PC-3 (cell line): ENCODE data around the gene USP25. TPM values are rescaled to one million over a fixed set of nuclear protein-coding genes. Genes with fewer than 3 reads are reported as not detected.

ENCODE experiments used
- ATAC-seq: fragments of 200-7000 bp; cut with Tn5 transposase; 2 replicates; pipeline ENCODE4 v1.9.1; 2020; ENCODE audit warnings: mild to moderate bottlenecking, moderate library complexity
- BruUV-seq: library from RNA; stranded (reverse); fragments of 400-500 nt; replicated peaks from 2 replicates; lab custom pipeline; 2021; lab: Mats Ljungman, UMichigan
- CTCF ChIA-PET: fragments of 300-600 bp; sonication (Branson Sonifier 250); formaldehyde crosslinking; loops from one replicate; lab custom pipeline; 2022; ENCODE audit warnings: antibody characterized with exemption; lab: Charles Lee
- POLR2A ChIA-PET: fragments of 300-600 bp; sonication (Branson Sonifier 250); formaldehyde crosslinking; loops from one replicate; lab custom pipeline; 2022; ENCODE audit warnings: antibody characterized with exemption; ENCODE audit not compliant: unreplicated experiment; lab: Charles Lee
- DNase-seq: peaks from one replicate; pipeline ENCODE4 v3.0.0-alpha.2; 2015
- H2AFZ ChIP-seq: fragments of 300-600 bp; sonication (generic); 2 replicates; pipeline ENCODE4 v1.6.0; 2016; ENCODE audit warnings: antibody characterized with exemption, low read length
- H3F3A ChIP-seq: fragments of 300-600 bp; sonication (generic); one replicate; pipeline ENCODE4 v1.6.0; 2017; ENCODE audit warnings: antibody characterized with exemption, low read length, control low read depth, mild to moderate bottlenecking; ENCODE audit not compliant: unreplicated experiment
- H3K27ac ChIP-seq: fragments of 300-600 bp; sonication (generic); 2 replicates; pipeline ENCODE4 v1.5.1; 2016; ENCODE audit warnings: mild to moderate bottlenecking, low read length
- H3K27me3 ChIP-seq: fragments of 300-600 bp; sonication (generic); 2 replicates; pipeline ENCODE4 v1.6.1; 2016; ENCODE audit warnings: low read length, mixed read lengths
- H3K36me3 ChIP-seq: fragments of 300-600 bp; sonication (generic); 2 replicates; pipeline ENCODE4 v1.6.1; 2016; ENCODE audit warnings: low read depth, mixed run types, low read length, mixed read lengths
- H3K4me1 ChIP-seq: fragments of 300-600 bp; sonication (generic); 2 replicates; pipeline ENCODE4 v1.5.1; 2016; ENCODE audit warnings: low read length; ENCODE audit not compliant: insufficient read depth
- H3K4me2 ChIP-seq: fragments of 300-600 bp; sonication (generic); 2 replicates; pipeline ENCODE4 v1.6.0; 2016; ENCODE audit warnings: low read length
- H3K4me3 ChIP-seq: fragments of 300-600 bp; sonication (generic); 2 replicates; pipeline ENCODE4 v1.5.1; 2016; ENCODE audit warnings: mild to moderate bottlenecking, low read length, mixed read lengths
- H3K79me2 ChIP-seq: fragments of 300-600 bp; sonication (generic); 2 replicates; pipeline ENCODE4 v1.6.1; 2017; ENCODE audit warnings: low read length, mixed read lengths
- H3K9ac ChIP-seq: fragments of 300-600 bp; sonication (generic); 2 replicates; pipeline ENCODE4 v1.6.0; 2016; ENCODE audit warnings: mild to moderate bottlenecking, low read length
- H3K9me2 ChIP-seq: fragments of 300-600 bp; sonication (generic); replicated peaks from 2 replicates; pipeline ENCODE4 v1.6.1; 2016; ENCODE audit warnings: mixed run types, low read length, mixed read lengths
- H3K9me3 ChIP-seq: fragments of 300-600 bp; sonication (generic); 2 replicates; pipeline ENCODE4 v1.6.1; 2016; ENCODE audit warnings: low read length, mixed read lengths
- H4K20me1 ChIP-seq: fragments of 300-600 bp; sonication (generic); 2 replicates; pipeline ENCODE4 v1.6.1; 2016; ENCODE audit warnings: low read length, mixed read lengths
- EZH2 ChIP-seq: fragments of 300-600 bp; sonication (generic); IDR thresholded peaks from one replicate; pipeline ENCODE4 v1.6.1; 2017; ENCODE audit warnings: antibody characterized with exemption, mild to moderate bottlenecking, low read length; ENCODE audit not compliant: unreplicated experiment
- EZH2phosphoT487 ChIP-seq: fragments of 300-600 bp; sonication (generic); IDR thresholded peaks from 2 replicates; pipeline ENCODE4 v1.6.1; 2018; ENCODE audit warnings: mild to moderate bottlenecking, antibody characterized with exemption, low read length, borderline replicate concordance
- intact Hi-C: fragments of 100-400 bp; cut with micrococcal nuclease; formaldehyde crosslinking; loops from 2 replicates; pipeline ENCODE4 v1.9.0; 2023
- total RNA-seq: library from RNA; depleted of rRNA; stranded (reverse); fragments of >200 nt; gene quantifications from 2 replicates; pipeline ENCODE4 v1.2.3, GENCODE V29; 2014
- TF ChIP-seq, protein P1 (sequence below): fragments of 300-600 bp; sonication (generic); conservative IDR thresholded peaks from 2 replicates; pipeline ENCODE4 v1.5.1; 2017; ENCODE audit warnings: antibody characterized with exemption, low read depth, mild to moderate bottlenecking, low read length

Gene USP25
- total RNA-seq, 1 experiment from 2014 or later: 54.4 TPM

DNA sequence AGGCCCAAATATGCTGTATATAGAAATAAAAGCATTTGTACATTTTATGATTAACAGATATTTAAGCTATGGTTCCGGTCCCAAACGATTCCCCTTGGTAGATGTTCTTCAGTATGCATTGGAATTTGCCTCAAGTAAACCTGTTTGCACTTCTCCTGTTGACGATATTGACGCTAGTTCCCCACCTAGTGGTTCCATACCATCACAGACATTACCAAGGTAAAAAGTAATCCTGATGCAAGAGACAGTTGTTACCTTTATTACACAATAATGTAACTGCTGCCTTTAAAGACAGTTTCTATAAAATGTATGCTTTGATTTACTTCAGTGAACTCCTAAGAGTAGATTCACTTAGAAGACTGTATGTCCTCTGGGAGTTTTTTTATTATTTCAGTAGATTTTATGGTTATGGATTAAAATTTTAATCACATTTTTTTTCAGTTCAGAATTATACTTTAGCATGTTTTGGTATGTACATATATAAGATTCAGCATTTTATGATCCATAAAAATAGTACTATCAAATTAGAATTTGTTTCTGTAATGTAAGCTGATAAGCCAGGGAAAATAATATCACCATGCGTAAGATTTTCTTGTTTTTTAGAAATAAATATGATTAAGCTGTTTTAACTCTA is 96.5 kb downstream of the USP25 start:
- H3K9me3 ChIP-seq: no peaks in the 10 kb centered on the region
- DNase-seq (peak; percentile 84), ATAC-seq (peak; percentile 94)
- H3K9me2 ChIP-seq: no peaks in the 10 kb centered on the region
- peaks cover 27% of the 10 kb centered on the region for H3K36me3 ChIP-seq
- TF ChIP-seq EZH2: no peak
- TF ChIP-seq, protein P1, sequence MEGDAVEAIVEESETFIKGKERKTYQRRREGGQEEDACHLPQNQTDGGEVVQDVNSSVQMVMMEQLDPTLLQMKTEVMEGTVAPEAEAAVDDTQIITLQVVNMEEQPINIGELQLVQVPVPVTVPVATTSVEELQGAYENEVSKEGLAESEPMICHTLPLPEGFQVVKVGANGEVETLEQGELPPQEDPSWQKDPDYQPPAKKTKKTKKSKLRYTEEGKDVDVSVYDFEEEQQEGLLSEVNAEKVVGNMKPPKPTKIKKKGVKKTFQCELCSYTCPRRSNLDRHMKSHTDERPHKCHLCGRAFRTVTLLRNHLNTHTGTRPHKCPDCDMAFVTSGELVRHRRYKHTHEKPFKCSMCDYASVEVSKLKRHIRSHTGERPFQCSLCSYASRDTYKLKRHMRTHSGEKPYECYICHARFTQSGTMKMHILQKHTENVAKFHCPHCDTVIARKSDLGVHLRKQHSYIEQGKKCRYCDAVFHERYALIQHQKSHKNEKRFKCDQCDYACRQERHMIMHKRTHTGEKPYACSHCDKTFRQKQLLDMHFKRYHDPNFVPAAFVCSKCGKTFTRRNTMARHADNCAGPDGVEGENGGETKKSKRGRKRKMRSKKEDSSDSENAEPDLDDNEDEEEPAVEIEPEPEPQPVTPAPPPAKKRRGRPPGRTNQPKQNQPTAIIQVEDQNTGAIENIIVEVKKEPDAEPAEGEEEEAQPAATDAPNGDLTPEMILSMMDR: peak; percentile 92
- no peak overlapping the region for H3K9ac ChIP-seq
- no peaks in the 10 kb centered on the region for H3F3A ChIP-seq
- BruUV-seq: no TSS peak
- no peak overlapping the region for H3K4me3 ChIP-seq
- H4K20me1 ChIP-seq: no peaks in the 10 kb centered on the region
- no peak overlapping the region for H2AFZ ChIP-seq
- H3K27me3 ChIP-seq: no peaks in the 10 kb centered on the region
- intact Hi-C loops: loop anchor here (1.0 kb wide), 2 partner anchors 94 to 233 kb away; no protein-coding TSS in a partner anchor
- POLR2A ChIA-PET: interaction anchor here (0.6 kb wide), 1 partner anchor 52 kb away, joined by 3 read pairs; no protein-coding TSS in a partner anchor
- no peak overlapping the region for H3K27ac ChIP-seq
- H3K4me2 ChIP-seq: no peak overlapping the region
- no peaks in the 10 kb centered on the region for H3K79me2 ChIP-seq
- H3K4me1 ChIP-seq: 0 out of 2 replicates have a peak, but pooled peaks cover 2% of the 10 kb centered on the region
- CTCF ChIA-PET: interaction anchor here (0.6 kb wide), 2 partner anchors 23 to 81 kb away, joined by 3 to 5 read pairs; no protein-coding TSS in a partner anchor

DNA sequence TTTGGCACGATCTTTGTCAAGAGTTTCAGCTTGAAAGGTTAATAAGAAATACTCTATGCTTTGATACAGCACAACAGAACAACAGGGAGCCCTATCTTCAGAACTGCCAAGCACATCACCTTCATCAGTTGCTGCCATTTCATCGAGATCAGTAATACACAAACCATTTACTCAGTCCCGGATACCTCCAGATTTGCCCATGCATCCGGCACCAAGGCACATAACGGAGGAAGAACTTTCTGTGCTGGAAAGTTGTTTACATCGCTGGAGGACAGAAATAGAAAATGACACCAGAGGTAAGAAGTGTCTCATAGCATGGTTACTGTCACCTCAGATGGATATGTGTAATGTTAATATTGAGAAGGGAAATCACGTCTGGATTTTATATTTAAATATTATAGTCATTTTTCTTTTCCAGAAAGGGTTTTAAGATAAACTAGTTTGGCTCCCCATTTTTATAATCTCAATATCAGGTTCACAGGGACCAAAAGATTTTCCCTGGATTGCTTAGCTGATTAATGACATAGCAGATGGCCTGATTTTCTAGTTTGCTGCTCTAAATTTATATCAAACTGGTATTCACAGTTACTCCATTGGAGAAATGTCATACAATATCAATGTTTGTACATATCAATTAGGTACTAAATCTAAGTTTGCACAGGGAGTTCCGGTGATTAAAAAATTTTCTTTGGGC is 97.3 kb downstream of the USP25 start:
- CTCF ChIA-PET: interaction anchor here (0.6 kb wide), 1 partner anchor 82 kb away, joined by 5 read pairs; no protein-coding TSS in a partner anchor
- H3K27ac ChIP-seq: no peak overlapping the region

More for the DNA sequence above, 97.3 kb downstream of the USP25 start:
- H3K79me2 ChIP-seq: no peaks in the 10 kb centered on the region
- no TSS peak for BruUV-seq
- intact Hi-C loops: loop anchor here (1.0 kb wide), 2 partner anchors 95 to 234 kb away; no protein-coding TSS in a partner anchor
- peaks cover 29% of the 10 kb centered on the region for H3K36me3 ChIP-seq
- H3K4me3 ChIP-seq: no peak overlapping the region
- H3K9ac ChIP-seq: no peak overlapping the region
- H3K4me2 ChIP-seq: no peak overlapping the region
- H3F3A ChIP-seq: no peaks in the 10 kb centered on the region
- no peak for DNase-seq
- ATAC-seq: no peak
- H3K27me3 ChIP-seq: no peaks in the 10 kb centered on the region
- no peaks in the 10 kb centered on the region for H3K9me3 ChIP-seq
- H2AFZ ChIP-seq: no peak overlapping the region
- H3K4me1 ChIP-seq: no peaks in the 10 kb centered on the region
- H4K20me1 ChIP-seq: no peaks in the 10 kb centered on the region
- POLR2A ChIA-PET: interaction anchor here (0.6 kb wide), 1 partner anchor 53 kb away, joined by 3 read pairs; no protein-coding TSS in a partner anchor
- no peaks in the 10 kb centered on the region for H3K9me2 ChIP-seq
- TF ChIP-seq EZH2 (no peak), EZH2phosphoT487 (no peak)
- TF ChIP-seq, protein P1: no peak
